Measurements from ENCODE around the gene DPAGT1.
"Not testable (repeated sequence)": the region's sequence is repeated elsewhere in the genome, so short reads cannot be mapped to it uniquely, and the experiment has no call there.

Gene DPAGT1

GRCh38 chr11:119101759-119102423 is at the start of gene DPAGT1:
Gene DPAGT1 (minus strand): TSS chr11:119101853. CDS start chr11:119101655, 198 bp downstream.
- DNase-seq: peak; percentile 75

- no peak for DNase-seq
Measured at GRCh38 chr11:119149786-119150275, 48.2 kb upstream of the DPAGT1 start.

DNA sequence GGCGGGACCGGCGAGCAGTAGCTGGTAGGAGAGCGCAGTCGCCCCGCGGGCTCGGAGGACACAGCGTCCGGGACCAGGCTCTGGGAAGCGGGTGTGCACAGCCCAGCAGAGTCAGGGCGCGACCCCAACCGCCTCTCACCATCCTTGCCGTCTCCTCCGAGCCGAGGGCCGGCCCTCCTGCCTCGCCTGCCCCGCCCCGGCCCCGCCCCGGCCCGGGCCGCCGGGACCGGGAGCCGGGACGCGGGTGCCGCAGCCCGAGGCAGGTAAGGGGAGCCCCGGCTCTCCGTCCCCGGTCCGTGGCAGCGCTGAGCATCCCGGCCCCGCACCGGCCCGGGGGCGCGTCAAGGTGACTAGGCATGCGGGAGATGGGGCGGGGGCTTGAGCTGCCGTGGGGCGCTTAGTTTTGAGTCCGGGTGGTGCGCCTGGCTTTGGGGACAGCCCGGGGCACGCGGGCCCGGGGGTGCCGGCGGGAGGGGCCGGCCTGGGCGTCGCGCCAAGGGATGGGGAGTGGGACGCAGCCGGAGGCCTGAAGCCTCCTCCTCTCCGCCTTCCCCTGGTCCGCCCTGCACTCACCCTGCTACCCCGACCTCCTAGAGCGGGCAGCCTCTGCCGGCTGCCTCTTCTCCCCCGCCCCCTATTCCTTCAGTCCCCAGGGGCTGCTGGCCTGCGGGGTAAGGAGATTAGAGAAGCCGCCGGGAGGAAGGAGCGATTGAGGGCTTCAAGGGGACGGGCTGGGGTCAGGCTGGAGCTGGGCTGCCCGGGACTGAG is 47.5 kb upstream of the DPAGT1 start, which contains the start of gene ABCG4:
Gene ABCG4 (plus strand): TSS at position 35 of the 768 bp plus-strand sequence. CDS start 914 bp downstream, outside the sequence.
- DNase-seq: no peak

DNA sequence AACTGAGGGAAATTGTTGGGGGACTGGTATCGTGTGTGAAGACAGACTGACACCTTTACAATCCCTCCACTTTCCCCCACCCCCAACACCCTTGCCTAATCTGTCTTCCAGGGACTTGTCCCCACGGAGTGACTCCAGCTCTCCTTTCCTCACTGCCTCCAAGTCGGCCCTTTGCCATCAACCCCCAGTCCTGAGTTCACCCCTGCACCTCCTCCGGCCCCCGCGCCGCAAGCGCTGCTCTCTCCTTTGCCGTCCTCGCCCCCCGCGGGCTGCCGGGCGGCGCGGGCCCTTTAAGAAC is 47.0 kb upstream of the DPAGT1 start:
- DNase-seq: no peak

GRCh38 chr11:119147604-119148333 is 46.1 kb upstream of the DPAGT1 start:
- DNase-seq: no peak

DNA sequence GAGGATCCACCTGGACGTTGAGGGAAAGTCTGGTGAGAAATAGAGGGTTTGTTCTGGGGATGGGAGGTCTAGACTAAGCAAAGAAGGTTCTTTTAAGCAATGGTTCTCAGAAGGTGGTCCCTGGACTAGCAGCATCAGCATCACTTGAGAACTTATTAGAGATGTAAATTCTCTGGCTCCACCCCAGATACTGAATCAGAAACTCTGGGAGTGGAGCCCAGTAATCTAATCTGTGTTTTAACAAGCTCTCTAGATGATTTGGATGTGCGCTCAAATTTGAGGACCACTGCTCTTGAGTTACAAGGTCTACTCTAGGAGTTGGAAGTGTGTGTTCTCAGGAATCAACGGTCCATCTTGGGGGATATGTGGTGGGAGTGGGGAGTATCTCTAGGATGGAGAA is 43.9 kb upstream of the DPAGT1 start:
- DNase-seq: no peak

DNA sequence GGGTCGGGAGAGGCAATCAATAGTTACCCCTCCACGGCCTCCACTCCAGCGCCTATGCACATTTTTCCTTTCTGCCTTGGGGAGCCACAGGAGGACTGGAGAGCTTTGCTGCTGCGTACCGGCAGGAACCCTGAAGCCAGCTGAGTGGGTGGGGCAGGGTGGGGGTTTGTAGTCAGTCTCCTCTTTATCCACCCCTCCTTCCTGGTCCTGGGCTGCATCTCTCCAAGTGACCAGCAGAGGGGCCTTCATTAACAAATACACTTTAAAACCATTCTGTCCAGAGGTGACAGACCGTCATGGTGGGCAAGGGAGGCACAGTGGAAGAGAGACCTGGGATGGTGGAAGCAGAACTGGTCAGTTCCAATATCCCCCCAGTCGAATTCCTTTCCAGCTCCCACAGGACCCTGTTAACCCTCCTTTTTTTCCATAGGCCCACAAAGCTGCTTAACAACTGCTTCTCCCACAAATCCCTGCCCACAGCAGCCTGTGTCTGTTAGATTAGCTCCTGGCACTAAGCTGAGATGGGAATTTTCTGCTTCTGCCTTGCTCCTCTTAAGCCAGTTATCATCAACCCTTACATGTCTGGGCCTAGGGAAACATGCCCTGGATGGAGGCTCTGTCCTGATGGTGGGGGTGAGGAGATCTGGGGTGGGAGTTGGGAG is 43.3 kb upstream of the DPAGT1 start:
- DNase-seq: no peak

DNA sequence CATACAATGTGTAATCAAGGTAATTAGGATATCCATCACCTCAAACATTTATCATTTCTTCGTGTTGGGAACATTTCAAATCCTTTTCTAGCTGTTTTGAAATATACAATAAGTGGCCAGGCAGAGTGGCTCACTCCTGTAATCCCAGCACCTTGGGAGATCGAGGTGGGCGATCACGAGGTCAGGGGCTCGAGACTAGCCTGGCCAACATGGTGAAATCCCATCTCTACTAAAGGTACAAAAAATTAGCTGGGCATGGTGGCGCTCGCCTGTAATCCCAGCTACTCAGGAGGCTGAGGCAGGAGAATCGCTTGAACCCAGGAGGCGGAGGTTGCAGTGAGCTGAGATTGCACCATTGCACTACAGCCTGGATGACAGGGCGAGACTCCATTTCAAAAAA is 37.6 kb upstream of the DPAGT1 start:
- DNase-seq: not testable (repeated sequence)

- DNase-seq: no peak
Measured at GRCh38 chr11:119134389-119134978, 32.8 kb upstream of the DPAGT1 start.

DNA sequence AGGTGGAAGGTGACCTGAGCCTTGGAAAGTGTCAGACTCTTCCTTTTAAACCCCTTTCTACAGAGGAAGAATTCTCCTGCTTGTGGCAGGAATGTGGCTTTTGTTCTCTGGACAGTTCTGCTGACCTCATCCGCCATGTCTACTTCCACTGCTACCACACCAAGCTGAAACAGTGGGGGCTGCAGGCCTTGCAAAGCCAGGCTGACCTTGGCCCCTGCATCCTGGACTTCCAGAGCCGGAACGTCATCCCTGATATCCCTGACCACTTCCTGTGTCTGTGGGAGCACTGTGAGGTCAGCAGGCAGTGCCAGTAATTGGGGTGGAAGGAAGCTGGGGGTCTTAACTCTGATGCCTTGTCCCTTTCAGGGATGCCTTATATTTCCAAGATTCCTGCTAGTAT is 29.0 kb upstream of the DPAGT1 start:
- DNase-seq: no peak

GRCh38 chr11:119126675-119127268 is 25.1 kb upstream of the DPAGT1 start:
- no peak for DNase-seq

DNA sequence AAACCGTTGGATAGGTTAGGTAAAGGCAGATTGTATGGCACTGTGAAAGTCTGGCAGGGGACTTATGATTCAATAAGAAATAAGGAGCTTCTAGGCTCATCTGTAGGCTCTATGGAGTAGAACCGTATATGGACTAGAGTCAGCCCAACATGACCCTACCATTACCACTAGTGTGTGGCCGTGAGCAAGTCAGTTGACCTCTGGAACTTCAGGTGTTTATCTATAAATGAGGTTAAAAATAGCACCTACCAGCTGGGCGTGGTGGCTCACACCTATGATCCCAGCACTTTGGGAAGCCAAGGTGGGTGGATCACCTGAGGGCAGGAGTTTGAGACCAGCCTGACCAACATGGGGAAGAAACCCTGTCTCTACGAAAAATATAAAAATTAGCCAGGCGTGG is 24.2 kb upstream of the DPAGT1 start:
- DNase-seq: no peak

GRCh38 chr11:119121811-119122124 is 20.1 kb upstream of the DPAGT1 start:
- DNase-seq: no peak

DNA sequence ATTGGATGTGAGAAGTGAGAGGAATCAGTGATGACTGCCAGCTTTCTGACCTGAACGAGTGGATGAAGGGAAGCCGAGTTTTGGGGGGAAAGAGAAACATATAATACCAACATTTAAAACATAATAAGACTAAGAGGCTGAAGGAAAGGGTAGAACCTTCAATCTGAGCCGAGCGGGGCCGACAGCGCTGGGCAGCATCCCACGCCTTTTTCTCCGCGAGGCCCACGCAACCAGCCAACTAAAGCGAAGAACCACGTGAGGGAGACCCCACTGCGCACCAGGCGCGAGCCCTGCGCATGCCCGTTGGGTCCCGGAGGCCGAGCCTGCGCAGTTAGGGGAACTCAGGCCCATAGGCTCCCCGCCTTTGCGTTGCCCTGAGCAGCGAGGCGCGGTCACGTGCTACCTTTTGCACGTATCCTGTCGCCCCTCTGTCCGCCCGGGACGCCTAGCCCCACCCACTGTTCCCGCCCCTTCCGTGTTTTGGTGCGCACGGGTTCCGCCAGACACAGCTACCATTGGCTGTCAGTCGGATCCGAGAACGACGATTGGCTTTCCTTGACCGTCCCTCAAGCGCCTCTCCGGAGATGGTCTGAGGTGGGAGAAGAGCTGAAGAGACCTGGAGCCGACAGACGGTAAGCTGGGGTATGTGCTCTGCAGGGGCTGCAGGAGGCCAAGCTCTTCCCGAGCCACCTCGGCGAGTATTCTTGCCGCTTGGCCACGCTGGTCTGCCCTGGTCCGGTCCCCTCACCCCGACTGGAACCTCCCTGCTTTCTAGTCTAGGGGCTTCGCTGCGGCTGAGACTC is 19.6 kb upstream of the DPAGT1 start, which contains the start of gene HINFP:
Gene HINFP (plus strand): TSS at position 573 of the 803 bp plus-strand sequence. CDS start 5,365 bp downstream, outside the sequence.
- peak; percentile 96 for DNase-seq

GRCh38 chr11:119120639-119121007 is 19.0 kb upstream of the DPAGT1 start:
- DNase-seq: no peak

- no peak for DNase-seq
Measured at GRCh38 chr11:119118946-119119345, 17.3 kb upstream of the DPAGT1 start.

DNA sequence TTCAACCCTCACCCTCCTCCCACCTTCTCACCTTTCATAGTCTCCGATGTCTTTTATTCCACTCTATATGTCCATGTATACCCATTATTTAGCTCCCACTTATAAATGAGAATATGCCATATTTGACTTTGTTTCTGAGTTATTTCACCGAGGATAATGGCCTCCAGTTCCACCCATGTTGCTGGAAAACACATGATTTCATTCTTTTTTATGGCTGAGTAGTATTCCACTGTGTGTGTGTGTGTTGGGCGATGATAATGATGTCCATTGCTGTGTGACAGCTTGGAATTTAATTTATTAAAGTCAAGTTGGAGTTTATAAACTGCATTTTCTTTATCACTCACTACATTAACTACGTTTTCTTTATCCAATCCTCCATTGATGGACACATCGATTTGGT is 16.6 kb upstream of the DPAGT1 start:
- DNase-seq: no peak

GRCh38 chr11:119117004-119117706 is 15.5 kb upstream of the DPAGT1 start:
- no peak for DNase-seq

GRCh38 chr11:119116601-119117000 is 14.9 kb upstream of the DPAGT1 start:
- no peak for DNase-seq

- no peak for DNase-seq
Measured at GRCh38 chr11:119116235-119116594, 14.6 kb upstream of the DPAGT1 start.

Measured in NCI-H1048 (cell line).